ENCODE measurements around the gene SEPHS2.

SEPHS2 gene

DNA sequence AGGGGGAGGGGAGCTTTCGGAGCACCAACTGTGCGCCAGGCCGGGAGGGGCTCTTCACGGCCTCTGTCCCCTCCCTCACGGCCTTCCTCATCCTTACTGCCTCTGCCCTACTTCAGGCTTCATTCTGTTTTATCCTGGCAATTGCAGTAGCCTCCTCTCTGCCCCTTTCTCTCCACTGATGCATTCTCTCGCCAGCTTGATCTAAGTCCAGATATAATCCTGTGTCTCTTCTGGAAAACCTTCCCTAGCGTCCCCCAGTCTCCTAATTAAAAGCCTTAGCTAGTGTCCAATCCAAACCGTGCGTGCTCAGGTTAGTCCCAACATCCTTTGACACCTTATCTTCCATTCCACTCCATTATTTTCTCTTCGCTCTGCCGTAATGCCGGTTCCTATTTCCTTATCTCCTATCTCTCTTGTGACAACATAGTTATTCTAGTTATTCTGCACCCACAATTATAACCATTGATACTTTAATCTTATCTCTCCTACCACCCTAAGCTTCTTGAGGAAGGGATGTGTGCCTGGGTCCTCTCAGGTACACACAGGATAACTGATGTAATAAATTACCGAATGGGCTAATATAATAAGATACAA lies 49.6 kb downstream of the SEPHS2 start:
- peak overlapping the region; percentile 46; the same call in 1 of the 2 replicates for H2AFZ ChIP-seq (ENCODE audit: low read length)
- peak overlapping the region; percentile 85 for H3K9ac ChIP-seq (ENCODE audit: low read depth, low read length, poor library complexity, severe bottlenecking)
- H3K4me1 ChIP-seq (ENCODE audit: insufficient read depth, low read length, poor library complexity, severe bottlenecking): peaks cover 55% of the 10 kb centered on the region

DNA sequence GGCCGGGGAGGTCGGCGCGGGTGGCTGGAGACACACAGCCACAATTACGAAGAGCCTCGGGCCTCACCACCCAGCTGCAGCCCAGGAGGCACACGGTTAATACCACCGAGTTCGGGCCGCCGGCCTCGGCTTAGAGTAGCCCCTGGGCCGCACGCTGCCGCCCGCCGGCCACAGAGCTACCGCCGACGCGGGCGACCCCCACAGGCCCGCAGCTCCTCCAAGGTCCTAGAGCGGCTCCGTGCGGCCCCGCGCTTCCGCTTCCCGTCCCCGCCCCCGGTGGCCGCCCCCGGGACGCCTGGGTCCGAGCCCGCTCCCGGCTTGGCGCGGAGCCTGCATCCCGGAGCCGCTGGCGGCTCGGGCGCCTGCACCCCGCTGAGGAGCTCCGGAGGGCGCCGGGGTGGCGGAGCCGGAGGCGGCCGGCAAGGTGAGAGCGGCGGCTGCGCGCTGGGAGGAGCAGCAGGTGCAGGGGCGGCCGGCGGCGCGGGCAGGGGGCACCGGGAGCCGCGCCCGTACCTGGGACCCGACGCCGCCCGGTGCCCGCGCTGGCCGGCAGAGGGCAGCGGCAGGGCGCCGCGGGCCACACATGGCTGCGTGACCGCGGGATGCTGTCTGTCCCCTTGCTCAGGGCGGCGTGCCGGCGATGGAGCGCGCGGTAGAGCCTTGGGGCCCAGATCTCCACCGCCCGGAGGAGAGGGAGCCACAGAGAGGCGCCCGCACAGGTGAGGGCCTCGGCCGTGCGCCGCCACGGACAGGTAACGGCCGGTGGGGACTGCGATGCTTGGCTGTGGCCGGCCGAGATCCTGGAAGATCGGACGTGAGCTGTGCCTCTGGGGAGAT lies 50.3 kb downstream of the SEPHS2 start, which contains the start of gene ZNF48:
Gene ZNF48 (plus strand): TSS at position 266 of the 837 bp plus-strand sequence. CDS start 375 bp downstream, at position 641.
- Histone ChIP-seq H3K36me3 (ENCODE audit: insufficient read depth, low read length) (peaks cover 8% of the 10 kb centered on the region; the same call in 1 of the 2 replicates), H3K9ac (ENCODE audit: low read depth, low read length, poor library complexity, severe bottlenecking) (peak within 1 kb of the TSS; percentile 89), H3F3A (ENCODE audit: low read depth) (peaks cover 14% of the 10 kb centered on the region), H3K27me3 (ENCODE audit: insufficient read depth, low read length, poor library complexity, severe bottlenecking) (no peaks in the 10 kb centered on the region), H3K79me2 (ENCODE audit: insufficient read depth, low read length) (peaks cover 45% of the 10 kb centered on the region), H3K4me1 (ENCODE audit: insufficient read depth, low read length, poor library complexity, severe bottlenecking) (peaks cover 51% of the 10 kb centered on the region), H2AFZ (ENCODE audit: low read length) (peak within 1 kb of the TSS; percentile 98), H3K4me3 (ENCODE audit: low read length, poor library complexity, severe bottlenecking) (peak within 1 kb of the TSS; percentile 99), H3K9me2 (replicated peaks; ENCODE audit: low read depth, low read length) (no peaks in the 10 kb centered on the region), H3K9me3 (ENCODE audit: insufficient read depth, low read depth, low read length) (no peaks in the 10 kb centered on the region), H4K20me1 (ENCODE audit: insufficient read depth, low read length, poor library complexity, severe bottlenecking) (peaks cover 17% of the 10 kb centered on the region), H3K4me2 (ENCODE audit: low read depth, low read length, poor library complexity, severe bottlenecking) (peak within 1 kb of the TSS; percentile 100)
- TF ChIP-seq, protein P1, sequence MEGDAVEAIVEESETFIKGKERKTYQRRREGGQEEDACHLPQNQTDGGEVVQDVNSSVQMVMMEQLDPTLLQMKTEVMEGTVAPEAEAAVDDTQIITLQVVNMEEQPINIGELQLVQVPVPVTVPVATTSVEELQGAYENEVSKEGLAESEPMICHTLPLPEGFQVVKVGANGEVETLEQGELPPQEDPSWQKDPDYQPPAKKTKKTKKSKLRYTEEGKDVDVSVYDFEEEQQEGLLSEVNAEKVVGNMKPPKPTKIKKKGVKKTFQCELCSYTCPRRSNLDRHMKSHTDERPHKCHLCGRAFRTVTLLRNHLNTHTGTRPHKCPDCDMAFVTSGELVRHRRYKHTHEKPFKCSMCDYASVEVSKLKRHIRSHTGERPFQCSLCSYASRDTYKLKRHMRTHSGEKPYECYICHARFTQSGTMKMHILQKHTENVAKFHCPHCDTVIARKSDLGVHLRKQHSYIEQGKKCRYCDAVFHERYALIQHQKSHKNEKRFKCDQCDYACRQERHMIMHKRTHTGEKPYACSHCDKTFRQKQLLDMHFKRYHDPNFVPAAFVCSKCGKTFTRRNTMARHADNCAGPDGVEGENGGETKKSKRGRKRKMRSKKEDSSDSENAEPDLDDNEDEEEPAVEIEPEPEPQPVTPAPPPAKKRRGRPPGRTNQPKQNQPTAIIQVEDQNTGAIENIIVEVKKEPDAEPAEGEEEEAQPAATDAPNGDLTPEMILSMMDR (conservative IDR thresholded peaks at IDR 0.05; ENCODE audit: low read length): peak; percentile 30
- no peak for TF ChIP-seq EZH2phosphoT487 (IDR thresholded peaks at IDR 0.05; ENCODE audit: borderline replicate concordance)

More for the DNA sequence above, 49.6 kb downstream of the SEPHS2 start:
- peaks cover 18% of the 10 kb centered on the region for H3F3A ChIP-seq (ENCODE audit: low read depth)
- H4K20me1 ChIP-seq (ENCODE audit: insufficient read depth, low read length, poor library complexity, severe bottlenecking): peaks cover 17% of the 10 kb centered on the region
- TF ChIP-seq, protein P1 (conservative IDR thresholded peaks at IDR 0.05; ENCODE audit: low read length): no peak
- no peak for TF ChIP-seq EZH2phosphoT487 (IDR thresholded peaks at IDR 0.05; ENCODE audit: borderline replicate concordance)
- peaks cover 45% of the 10 kb centered on the region for H3K79me2 ChIP-seq (ENCODE audit: insufficient read depth, low read length)
- peak overlapping the region; percentile 99 for H3K4me3 ChIP-seq (ENCODE audit: low read length, poor library complexity, severe bottlenecking)
- H3K4me2 ChIP-seq (ENCODE audit: low read depth, low read length, poor library complexity, severe bottlenecking): peak overlapping the region; percentile 100
- no peaks in the 10 kb centered on the region for H3K27me3 ChIP-seq (ENCODE audit: insufficient read depth, low read length, poor library complexity, severe bottlenecking)
- no peaks in the 10 kb centered on the region for H3K9me3 ChIP-seq (ENCODE audit: insufficient read depth, low read depth, low read length)
- peaks cover 8% of the 10 kb centered on the region; the same call in 1 of the 2 replicates for H3K36me3 ChIP-seq (ENCODE audit: insufficient read depth, low read length)
- no peaks in the 10 kb centered on the region for H3K9me2 ChIP-seq (replicated peaks; ENCODE audit: low read depth, low read length)

DNA sequence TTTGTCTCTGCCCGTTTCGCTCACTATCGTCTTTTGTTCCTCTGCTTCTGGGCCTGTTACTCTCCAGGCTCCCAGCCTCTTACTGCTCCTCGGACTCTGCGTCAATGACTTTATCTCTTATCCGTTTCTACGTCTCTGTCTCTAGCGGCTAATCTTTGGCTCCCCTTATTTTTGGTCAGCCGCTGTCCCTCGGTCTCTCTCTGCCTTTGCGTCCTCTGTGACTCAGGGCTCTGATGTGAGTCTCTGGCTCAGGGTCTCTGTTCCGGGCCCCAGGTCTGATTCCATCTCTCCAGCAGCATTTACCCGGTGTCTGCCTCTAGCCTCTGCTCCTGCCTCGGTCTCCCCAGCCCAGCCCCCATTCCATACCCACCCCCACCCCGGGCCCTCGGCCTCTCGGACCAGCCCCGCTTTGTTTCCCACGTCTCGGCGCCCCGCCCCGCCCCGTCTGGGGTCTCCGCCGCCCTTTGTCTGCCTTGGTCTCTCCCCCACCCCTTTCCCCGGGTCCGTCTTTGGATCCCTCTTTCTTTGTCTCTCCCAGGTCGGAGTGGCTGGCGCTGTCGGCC lies 51.0 kb downstream of the SEPHS2 start:
- Histone ChIP-seq H3K9me2 (replicated peaks; ENCODE audit: low read depth, low read length) (no peaks in the 10 kb centered on the region), H3K4me2 (ENCODE audit: low read depth, low read length, poor library complexity, severe bottlenecking) (peak overlapping the region; percentile 94), H3K27me3 (ENCODE audit: insufficient read depth, low read length, poor library complexity, severe bottlenecking) (no peaks in the 10 kb centered on the region), H3K4me3 (ENCODE audit: low read length, poor library complexity, severe bottlenecking) (peak overlapping the region; percentile 99), H3F3A (ENCODE audit: low read depth) (peaks cover 10% of the 10 kb centered on the region), H3K9me3 (ENCODE audit: insufficient read depth, low read depth, low read length) (no peaks in the 10 kb centered on the region), H3K4me1 (ENCODE audit: insufficient read depth, low read length, poor library complexity, severe bottlenecking) (peaks cover 46% of the 10 kb centered on the region), H4K20me1 (ENCODE audit: insufficient read depth, low read length, poor library complexity, severe bottlenecking) (peaks cover 17% of the 10 kb centered on the region), H3K36me3 (ENCODE audit: insufficient read depth, low read length) (peaks cover 8% of the 10 kb centered on the region; the same call in 1 of the 2 replicates), H3K9ac (ENCODE audit: low read depth, low read length, poor library complexity, severe bottlenecking) (peak overlapping the region; percentile 89), H2AFZ (ENCODE audit: low read length) (peak overlapping the region; percentile 98), H3K79me2 (ENCODE audit: insufficient read depth, low read length) (peaks cover 45% of the 10 kb centered on the region)
- TF ChIP-seq, protein P1 (conservative IDR thresholded peaks at IDR 0.05; ENCODE audit: low read length): no peak
- TF ChIP-seq EZH2phosphoT487 (IDR thresholded peaks at IDR 0.05; ENCODE audit: borderline replicate concordance): no peak

Data from Loucy (cell line).